Measurements from ENCODE around the gene CACNA1I.

Gene CACNA1I

DNA sequence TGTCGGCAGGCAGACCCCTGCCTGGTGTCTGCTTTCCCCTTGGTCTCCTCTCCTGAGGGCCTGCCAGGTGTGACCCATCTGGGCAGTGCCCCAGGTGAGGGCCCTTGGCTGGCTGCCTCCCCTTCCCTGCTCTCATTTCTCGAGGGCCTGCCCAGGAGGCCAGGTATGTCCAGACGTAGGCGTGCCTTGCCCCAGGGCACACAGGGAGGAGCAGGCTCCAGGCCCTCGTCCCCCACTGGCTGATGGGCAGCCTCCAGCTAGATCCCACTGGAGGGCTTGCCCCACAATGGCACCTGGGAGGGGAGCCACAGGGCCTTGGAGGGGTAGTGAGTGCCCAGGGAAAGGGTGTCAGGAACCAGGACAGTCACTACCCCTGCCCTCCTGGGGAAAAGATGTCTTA lies 95.9 kb downstream of the CACNA1I start:
- DNase-seq (ENCODE audit: low read depth, low spot score) = no peak
- no peak overlapping the region for H3K9ac ChIP-seq (ENCODE audit: insufficient read length)
- peaks cover 38% of the 10 kb centered on the region for H3K36me3 ChIP-seq (ENCODE audit: insufficient read depth, low read length)
- H3K27ac ChIP-seq = no peak overlapping the region
- H3K9me3 ChIP-seq (ENCODE audit: low read depth, low read length) = peaks cover 6% of the 10 kb centered on the region
- H3K4me3 ChIP-seq = no peak overlapping the region
- TF ChIP-seq FOXP2 (optimal IDR thresholded peaks at IDR 0.05; ENCODE audit: control extremely low read depth, extremely low read length, insufficient read depth) (no peak), EZH2 (IDR thresholded peaks at IDR 0.05) (no peak), POLR2AphosphoS5 (IDR thresholded peaks at IDR 0.05; ENCODE audit: borderline replicate concordance, low read depth, low read length) (no peak)

DNA sequence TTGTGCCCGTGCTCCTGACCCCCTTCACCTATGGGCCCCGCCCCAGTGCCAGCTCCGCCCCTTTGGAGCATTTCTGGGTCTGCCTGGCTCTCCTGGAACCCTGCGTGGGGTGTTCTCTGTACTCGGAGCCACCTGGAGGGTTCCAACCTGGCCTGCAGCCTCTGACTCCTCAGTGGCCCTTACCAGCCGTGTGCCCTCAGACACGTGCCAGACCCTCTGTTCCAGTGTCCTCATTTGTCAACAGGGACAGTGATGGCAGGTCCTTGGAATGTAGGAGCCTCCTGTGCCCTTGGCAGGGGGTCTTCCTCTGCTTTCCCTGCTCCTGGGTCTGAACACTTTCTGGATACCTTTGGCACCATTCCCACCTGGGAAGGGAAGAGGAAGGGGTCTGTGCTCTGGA lies 96.4 kb downstream of the CACNA1I start:
- peaks cover 40% of the 10 kb centered on the region for H3K36me3 ChIP-seq (ENCODE audit: insufficient read depth, low read length)
- H3K4me3 ChIP-seq = no peak overlapping the region
- DNase-seq (ENCODE audit: low read depth, low spot score) = no peak
- H3K9ac ChIP-seq (ENCODE audit: insufficient read length) = no peak overlapping the region
- no peak overlapping the region for H3K27ac ChIP-seq
- peaks cover 10% of the 10 kb centered on the region for H3K9me3 ChIP-seq (ENCODE audit: low read depth, low read length)
- TF ChIP-seq POLR2AphosphoS5 (IDR thresholded peaks at IDR 0.05; ENCODE audit: borderline replicate concordance, low read depth, low read length) = no peak
- TF ChIP-seq EZH2 (IDR thresholded peaks at IDR 0.05) = no peak
- no peak for TF ChIP-seq FOXP2 (optimal IDR thresholded peaks at IDR 0.05; ENCODE audit: control extremely low read depth, extremely low read length, insufficient read depth)

DNA sequence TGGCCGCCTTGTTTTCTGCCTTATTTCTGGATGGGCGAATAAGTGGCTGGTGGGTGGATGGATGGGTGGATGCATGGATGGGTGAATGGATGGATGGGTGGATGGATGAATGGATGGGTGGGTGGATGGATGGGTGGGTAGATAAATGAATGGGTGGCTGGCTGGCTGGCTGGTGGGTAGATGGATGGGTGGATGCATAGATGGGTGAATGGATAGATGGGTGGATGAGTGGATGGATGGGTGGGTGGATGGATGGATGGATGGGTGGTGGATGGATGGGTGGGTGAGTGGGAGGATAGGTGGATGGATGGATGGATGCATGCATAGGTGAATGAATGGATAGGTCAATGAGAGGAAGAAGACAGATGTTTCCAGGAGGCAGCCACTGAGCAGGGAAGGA lies 98.9 kb downstream of the CACNA1I start:
- H3K36me3 ChIP-seq (ENCODE audit: insufficient read depth, low read length) = peaks cover 57% of the 10 kb centered on the region
- no peak overlapping the region for H3K9ac ChIP-seq (ENCODE audit: insufficient read length)
- TF ChIP-seq POLR2AphosphoS5 (IDR thresholded peaks at IDR 0.05; ENCODE audit: borderline replicate concordance, low read depth, low read length) (no peak), FOXP2 (optimal IDR thresholded peaks at IDR 0.05; ENCODE audit: control extremely low read depth, extremely low read length, insufficient read depth) (no peak), EZH2 (IDR thresholded peaks at IDR 0.05) (no peak)
- no peak for DNase-seq (ENCODE audit: low read depth, low spot score)
- peaks cover 14% of the 10 kb centered on the region for H3K9me3 ChIP-seq (ENCODE audit: low read depth, low read length)
- H3K27ac ChIP-seq = no peak overlapping the region
- no peak overlapping the region for H3K4me3 ChIP-seq

DNA sequence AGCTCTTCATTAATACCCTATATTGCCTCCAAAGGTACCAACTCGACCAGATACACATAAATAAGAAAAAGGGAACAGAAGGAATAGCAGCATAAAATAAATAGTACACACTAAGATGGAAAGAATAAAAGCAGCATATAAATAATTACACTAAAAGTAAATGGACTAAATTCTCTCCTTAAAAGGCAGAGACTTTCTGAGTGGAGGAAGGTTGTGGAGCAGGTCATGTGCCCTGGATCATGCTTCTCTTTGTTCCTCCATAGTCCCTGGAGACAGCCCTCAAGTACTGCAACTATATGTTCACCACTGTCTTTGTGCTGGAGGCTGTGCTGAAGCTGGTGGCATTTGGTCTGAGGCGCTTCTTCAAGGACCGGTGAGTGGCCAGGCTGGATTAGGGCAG lies 101.4 kb downstream of the CACNA1I start:
- H3K27ac ChIP-seq = no peak overlapping the region
- H3K9me3 ChIP-seq (ENCODE audit: low read depth, low read length) = peaks cover 14% of the 10 kb centered on the region
- TF ChIP-seq POLR2AphosphoS5 (IDR thresholded peaks at IDR 0.05; ENCODE audit: borderline replicate concordance, low read depth, low read length) (no peak), EZH2 (IDR thresholded peaks at IDR 0.05) (no peak), FOXP2 (optimal IDR thresholded peaks at IDR 0.05; ENCODE audit: control extremely low read depth, extremely low read length, insufficient read depth) (no peak)
- no peak overlapping the region for H3K4me3 ChIP-seq
- no peak for DNase-seq (ENCODE audit: low read depth, low spot score)
- H3K36me3 ChIP-seq (ENCODE audit: insufficient read depth, low read length) = peaks cover 50% of the 10 kb centered on the region
- no peak overlapping the region for H3K9ac ChIP-seq (ENCODE audit: insufficient read length)

DNA sequence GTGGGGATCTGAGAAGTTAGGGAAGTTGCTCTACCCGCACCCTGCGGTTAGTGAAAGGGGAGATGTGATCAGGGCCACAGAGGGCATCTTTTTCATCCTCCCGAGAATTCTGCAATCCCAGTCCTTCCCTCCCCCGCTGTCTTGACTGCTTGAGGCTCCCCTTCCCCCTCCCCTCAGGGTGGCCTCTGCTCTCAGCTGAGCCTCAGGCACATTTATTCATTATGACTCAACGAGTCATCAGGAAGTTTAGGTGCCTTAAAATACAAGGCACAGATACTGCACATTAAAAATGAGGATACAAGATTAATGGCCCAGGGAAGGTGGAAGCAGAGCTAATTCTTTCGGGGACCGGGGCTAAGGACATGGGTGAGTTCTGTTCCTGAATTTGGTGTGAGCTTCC lies 104.0 kb downstream of the CACNA1I start:
- TF ChIP-seq EZH2 (IDR thresholded peaks at IDR 0.05) (no peak), POLR2AphosphoS5 (IDR thresholded peaks at IDR 0.05; ENCODE audit: borderline replicate concordance, low read depth, low read length) (no peak), FOXP2 (optimal IDR thresholded peaks at IDR 0.05; ENCODE audit: control extremely low read depth, extremely low read length, insufficient read depth) (no peak)

DNA sequence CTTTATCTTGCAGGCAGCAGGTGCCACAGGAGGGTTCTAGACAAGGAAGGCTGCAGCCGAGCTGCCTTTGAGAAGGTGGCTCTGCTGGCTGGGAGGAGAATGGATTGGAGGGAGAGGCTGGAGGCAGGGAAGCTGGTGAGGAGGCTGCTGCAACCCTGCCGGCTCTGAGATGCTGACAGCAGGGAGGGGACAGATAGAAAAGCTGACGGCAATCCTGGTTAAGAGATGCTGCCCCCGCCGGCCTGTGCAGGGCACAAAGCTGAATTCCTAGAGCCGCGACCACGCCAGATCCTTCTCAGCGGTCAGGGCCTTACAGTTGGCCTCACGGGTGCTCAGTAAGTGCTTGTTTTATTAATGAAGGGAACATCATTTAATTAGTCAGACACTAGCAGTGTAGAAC lies 105.4 kb downstream of the CACNA1I start:
- Histone ChIP-seq H3K9ac (ENCODE audit: insufficient read length) (no peak overlapping the region), H3K4me3 (no peak overlapping the region), H3K27ac (no peak overlapping the region), H3K9me3 (ENCODE audit: low read depth, low read length) (peaks cover 14% of the 10 kb centered on the region), H3K36me3 (ENCODE audit: insufficient read depth, low read length) (peaks cover 33% of the 10 kb centered on the region)
- TF ChIP-seq EZH2 (IDR thresholded peaks at IDR 0.05) (no peak), FOXP2 (optimal IDR thresholded peaks at IDR 0.05; ENCODE audit: control extremely low read depth, extremely low read length, insufficient read depth) (no peak), POLR2AphosphoS5 (IDR thresholded peaks at IDR 0.05; ENCODE audit: borderline replicate concordance, low read depth, low read length) (no peak)
- DNase-seq (ENCODE audit: low read depth, low spot score) = no peak

More for the DNA sequence above, 104.0 kb downstream of the CACNA1I start:
- no peak for DNase-seq (ENCODE audit: low read depth, low spot score)
- no peak overlapping the region for H3K27ac ChIP-seq
- H3K4me3 ChIP-seq = no peak overlapping the region
- H3K9ac ChIP-seq (ENCODE audit: insufficient read length) = no peak overlapping the region
- peaks cover 14% of the 10 kb centered on the region for H3K9me3 ChIP-seq (ENCODE audit: low read depth, low read length)
- peaks cover 41% of the 10 kb centered on the region for H3K36me3 ChIP-seq (ENCODE audit: insufficient read depth, low read length)

DNA sequence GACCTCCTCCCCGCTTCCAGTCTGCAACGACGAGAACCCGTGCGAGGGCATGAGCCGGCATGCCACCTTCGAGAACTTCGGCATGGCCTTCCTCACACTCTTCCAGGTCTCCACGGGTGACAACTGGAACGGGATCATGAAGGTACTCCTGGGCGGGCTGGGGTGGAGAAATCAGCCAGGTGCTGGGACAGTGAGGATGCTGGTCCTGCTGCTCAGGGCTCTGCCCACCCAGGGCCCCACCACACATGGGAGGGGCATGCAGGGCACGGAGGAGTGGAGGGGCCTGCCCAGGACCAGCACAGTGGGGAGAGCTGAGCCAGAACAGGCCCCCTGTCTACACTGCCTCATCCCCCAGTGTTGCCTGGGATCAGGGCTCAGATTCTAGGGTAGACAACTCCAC lies 107.4 kb downstream of the CACNA1I start:
- peaks cover 30% of the 10 kb centered on the region for H3K36me3 ChIP-seq (ENCODE audit: insufficient read depth, low read length)
- no peak overlapping the region for H3K9ac ChIP-seq (ENCODE audit: insufficient read length)
- no peak overlapping the region for H3K27ac ChIP-seq
- no peak overlapping the region for H3K4me3 ChIP-seq
- no peak for TF ChIP-seq POLR2AphosphoS5 (IDR thresholded peaks at IDR 0.05; ENCODE audit: borderline replicate concordance, low read depth, low read length)
- TF ChIP-seq FOXP2 (optimal IDR thresholded peaks at IDR 0.05; ENCODE audit: control extremely low read depth, extremely low read length, insufficient read depth) = no peak
- no peak for TF ChIP-seq EZH2 (IDR thresholded peaks at IDR 0.05)
- DNase-seq (ENCODE audit: low read depth, low spot score) = no peak
- H3K9me3 ChIP-seq (ENCODE audit: low read depth, low read length) = no peaks in the 10 kb centered on the region

DNA sequence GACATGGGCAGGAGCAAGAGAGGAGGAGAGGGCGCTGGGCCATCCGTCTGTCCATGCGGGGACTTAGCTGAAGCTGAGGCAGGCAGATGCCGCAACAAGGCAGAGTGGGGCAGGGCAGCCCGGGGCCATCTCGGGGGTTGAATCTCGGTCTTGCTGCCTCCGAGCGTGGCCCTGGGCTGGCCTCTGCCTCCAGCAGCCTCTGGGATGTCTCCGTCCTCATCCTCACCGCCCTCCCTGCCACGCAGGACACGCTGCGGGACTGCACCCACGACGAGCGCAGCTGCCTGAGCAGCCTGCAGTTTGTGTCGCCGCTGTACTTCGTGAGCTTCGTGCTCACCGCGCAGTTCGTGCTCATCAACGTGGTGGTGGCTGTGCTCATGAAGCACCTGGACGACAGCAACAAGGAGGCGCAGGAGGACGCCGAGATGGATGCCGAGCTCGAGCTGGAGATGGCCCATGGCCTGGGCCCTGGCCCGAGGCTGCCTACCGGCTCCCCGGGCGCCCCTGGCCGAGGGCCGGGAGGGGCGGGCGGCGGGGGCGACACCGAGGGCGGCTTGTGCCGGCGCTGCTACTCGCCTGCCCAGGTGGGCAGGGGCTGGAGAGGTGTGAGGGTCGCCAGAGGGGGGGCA lies 108.4 kb downstream of the CACNA1I start:
- DNase-seq (ENCODE audit: low read depth, low spot score) = no peak
- no peak for TF ChIP-seq POLR2AphosphoS5 (IDR thresholded peaks at IDR 0.05; ENCODE audit: borderline replicate concordance, low read depth, low read length)
- no peak for TF ChIP-seq EZH2 (IDR thresholded peaks at IDR 0.05)
- TF ChIP-seq FOXP2 (optimal IDR thresholded peaks at IDR 0.05; ENCODE audit: control extremely low read depth, extremely low read length, insufficient read depth) = no peak
- Histone ChIP-seq H3K9me3 (ENCODE audit: low read depth, low read length) (no peaks in the 10 kb centered on the region), H3K4me3 (no peak overlapping the region), H3K27ac (no peak overlapping the region), H3K9ac (ENCODE audit: insufficient read length) (no peak overlapping the region), H3K36me3 (ENCODE audit: insufficient read depth, low read length) (peaks cover 26% of the 10 kb centered on the region)

DNA sequence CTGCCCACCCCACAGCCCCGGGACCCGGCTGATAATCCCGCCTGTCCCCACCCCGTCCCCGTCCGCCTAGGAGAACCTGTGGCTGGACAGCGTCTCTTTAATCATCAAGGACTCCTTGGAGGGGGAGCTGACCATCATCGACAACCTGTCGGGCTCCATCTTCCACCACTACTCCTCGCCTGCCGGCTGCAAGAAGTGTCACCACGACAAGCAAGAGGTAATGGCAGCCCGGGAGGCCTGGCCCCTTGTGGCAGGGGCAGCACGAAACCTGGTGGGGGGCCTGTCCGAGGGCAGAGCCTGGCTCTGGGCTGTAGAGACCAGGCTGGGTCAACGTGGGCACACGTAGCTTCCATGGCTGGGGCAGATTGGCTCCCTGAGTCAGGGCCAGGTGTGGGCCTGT lies 109.1 kb downstream of the CACNA1I start:
- Histone ChIP-seq H3K36me3 (ENCODE audit: insufficient read depth, low read length) (peaks cover 26% of the 10 kb centered on the region), H3K27ac (no peak overlapping the region), H3K9me3 (ENCODE audit: low read depth, low read length) (no peaks in the 10 kb centered on the region), H3K4me3 (no peak overlapping the region), H3K9ac (ENCODE audit: insufficient read length) (no peak overlapping the region)
- TF ChIP-seq POLR2AphosphoS5 (IDR thresholded peaks at IDR 0.05; ENCODE audit: borderline replicate concordance, low read depth, low read length) (no peak), EZH2 (IDR thresholded peaks at IDR 0.05) (no peak), FOXP2 (optimal IDR thresholded peaks at IDR 0.05; ENCODE audit: control extremely low read depth, extremely low read length, insufficient read depth) (no peak)
- no peak for DNase-seq (ENCODE audit: low read depth, low spot score)

All from SK-N-MC (cell line).